ENCODE data around the gene CRYBB1.
A peak's percentile ranks its signal among the peaks of the same experiment; 100 is the strongest.

CRYBB1 gene

DNA sequence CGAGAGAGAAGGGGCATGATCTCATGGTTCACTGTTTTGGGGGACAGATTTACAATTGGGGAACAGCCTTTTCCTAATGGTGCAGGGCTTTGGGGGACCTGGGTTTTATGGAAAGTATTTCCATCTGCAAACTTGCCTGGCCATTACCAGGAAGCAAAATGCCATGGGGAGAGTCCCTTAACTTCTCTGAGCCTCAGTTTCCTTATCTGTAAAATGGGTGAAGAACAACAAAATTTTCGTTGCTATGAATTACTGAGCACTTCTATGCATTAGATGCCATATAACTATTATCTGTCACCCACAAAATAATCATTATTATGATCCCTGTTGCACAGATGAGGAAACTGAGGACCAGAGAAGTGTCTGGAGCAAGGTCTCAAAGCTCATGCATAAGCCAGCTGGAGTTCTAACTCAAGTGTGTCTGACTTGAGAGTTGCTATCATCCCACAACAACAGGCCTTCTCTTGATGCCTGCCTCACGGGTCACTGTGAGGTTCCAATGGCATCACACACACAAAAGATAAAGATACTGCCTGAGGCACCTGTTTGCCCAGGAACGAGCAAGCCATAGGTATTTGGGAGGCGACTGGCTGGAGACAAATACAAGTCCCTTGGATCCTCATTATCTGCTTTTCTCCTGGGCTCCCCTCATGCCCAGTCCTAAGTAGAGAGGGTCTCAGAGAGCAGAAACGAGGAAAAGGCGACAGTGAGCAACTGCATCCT, 43.7 kb downstream of the CRYBB1 start:
- DNase-seq, result no peak

- DNase-seq, result no peak
Measured at GRCh38 chr22:26573026-26573662, 44.7 kb downstream of the CRYBB1 start.

- DNase-seq, result no peak
Measured at GRCh38 chr22:26570864-26571525, 46.8 kb downstream of the CRYBB1 start.

DNA sequence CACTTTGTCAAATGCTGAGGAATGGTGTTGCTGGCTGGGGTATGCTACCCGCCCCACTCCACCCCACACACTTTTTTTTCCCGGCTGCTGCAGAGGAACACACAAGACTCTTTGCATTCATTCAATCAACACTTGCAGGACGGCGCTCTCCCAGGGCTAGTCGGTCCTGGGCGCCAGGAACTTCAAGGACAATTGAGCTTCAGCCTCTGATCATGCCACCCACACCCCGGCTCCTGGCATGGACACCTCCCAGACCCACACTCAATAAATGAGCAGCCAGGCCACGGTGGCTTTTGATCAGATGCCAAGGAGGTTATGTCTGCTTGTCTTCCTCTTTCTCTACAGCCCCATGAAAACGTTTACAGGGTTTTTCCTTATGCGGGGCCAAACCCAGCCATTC, 47.7 kb downstream of the CRYBB1 start:
- DNase-seq, result no peak

- DNase-seq, result no peak
Measured at GRCh38 chr22:26568207-26568706, 49.6 kb downstream of the CRYBB1 start.

DNA sequence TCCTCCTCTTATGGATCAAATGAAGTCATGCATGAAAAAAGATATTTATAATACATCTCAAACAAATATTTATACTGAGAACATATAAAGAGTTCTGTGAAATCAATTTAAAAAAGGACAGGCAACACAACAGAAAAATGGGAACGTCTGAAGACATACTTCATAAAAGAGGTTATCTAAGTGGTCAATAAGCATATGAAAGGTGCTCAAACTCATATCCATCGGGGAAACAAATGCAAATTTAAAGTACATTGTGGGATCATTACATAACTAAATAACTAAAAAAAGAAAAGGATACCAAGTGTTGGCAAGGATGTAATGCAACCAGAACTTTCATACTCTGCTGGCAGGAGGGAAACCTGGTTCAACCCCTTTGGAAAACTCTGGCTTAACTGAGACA, 50.2 kb downstream of the CRYBB1 start:
- no peak for DNase-seq

GRCh38 chr22:26566994-26567393, 50.8 kb downstream of the CRYBB1 start:
- DNase-seq, result no peak

DNA sequence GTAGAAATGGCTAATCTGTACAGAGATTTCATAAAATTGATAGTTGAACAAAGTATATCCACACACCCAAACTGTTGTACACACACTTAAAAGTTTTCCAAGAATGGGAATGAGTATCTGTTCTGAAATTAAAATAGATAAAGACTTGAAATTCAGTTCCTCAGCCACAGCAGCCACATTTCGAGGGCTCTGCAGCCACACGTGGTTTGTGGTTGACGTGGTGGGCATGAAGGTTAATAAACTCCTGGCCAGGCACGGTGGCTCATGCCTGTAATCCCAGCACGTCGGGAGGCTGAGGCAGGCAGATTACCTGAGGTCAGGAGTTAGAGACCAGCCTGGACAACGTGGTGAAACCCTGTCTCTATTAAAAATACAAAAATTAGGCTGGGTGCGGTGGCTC, 51.9 kb downstream of the CRYBB1 start:
- no peak for DNase-seq

GRCh38 chr22:26565181-26565580, 52.6 kb downstream of the CRYBB1 start:
- no peak for DNase-seq

GRCh38 chr22:26564672-26565071, 53.2 kb downstream of the CRYBB1 start:
- no peak for DNase-seq

DNA sequence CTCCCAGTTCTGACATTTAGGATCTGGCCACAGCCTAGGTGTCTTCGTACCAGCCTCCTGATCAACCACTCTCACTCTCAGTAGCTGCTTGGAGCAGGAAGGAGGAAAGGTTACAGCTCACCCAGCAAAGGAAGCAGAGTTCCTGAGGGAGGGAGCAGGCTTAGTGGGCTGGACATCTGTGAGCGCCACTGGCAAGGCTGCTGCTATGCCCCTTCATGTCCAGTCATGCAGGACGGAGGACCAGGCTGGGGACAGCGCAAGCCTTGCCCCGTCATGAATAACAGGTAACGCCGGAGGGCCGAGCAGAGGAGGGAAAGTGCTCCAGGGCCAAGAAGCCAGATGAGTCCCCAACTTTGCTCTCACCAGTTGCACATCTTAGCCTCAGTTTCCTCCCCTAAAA, 53.6 kb downstream of the CRYBB1 start:
- no peak for DNase-seq

- DNase-seq, result no peak
Measured at GRCh38 chr22:26563022-26563421, 54.8 kb downstream of the CRYBB1 start.

DNA sequence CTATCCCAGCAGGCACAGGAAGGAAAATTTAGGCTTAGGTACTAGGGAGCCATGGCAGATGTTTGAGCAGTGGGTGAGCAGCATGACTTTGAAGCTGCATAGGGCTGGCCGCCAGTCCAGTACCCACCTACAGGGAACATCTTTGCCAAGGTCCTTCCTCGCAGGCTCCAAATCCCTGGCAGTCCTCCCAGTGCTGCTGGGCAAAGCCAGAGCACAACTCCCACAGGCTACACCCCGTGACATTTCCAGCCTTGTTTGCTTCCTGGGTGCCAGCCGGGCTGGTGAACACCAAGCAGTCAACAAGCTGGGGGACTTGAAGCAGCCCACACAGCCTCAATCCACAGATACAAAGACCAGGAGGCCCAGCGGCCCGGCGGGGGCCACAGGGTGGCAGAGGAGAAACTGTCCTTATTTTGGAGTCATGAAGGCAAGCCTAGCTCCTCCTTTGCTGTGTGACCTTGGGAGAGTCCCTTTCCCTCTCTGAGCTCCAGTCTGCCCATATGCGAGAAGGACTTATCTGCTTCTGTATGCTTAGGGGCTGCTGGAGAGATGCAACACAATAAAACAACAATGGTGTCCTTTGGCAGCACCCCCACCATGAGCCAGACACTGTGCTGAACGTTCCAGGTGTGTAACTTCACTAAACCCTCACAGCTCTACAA, 55.9 kb downstream of the CRYBB1 start:
- no peak for DNase-seq

GRCh38 chr22:26559961-26560575, 57.8 kb downstream of the CRYBB1 start:
- no peak for DNase-seq

DNA sequence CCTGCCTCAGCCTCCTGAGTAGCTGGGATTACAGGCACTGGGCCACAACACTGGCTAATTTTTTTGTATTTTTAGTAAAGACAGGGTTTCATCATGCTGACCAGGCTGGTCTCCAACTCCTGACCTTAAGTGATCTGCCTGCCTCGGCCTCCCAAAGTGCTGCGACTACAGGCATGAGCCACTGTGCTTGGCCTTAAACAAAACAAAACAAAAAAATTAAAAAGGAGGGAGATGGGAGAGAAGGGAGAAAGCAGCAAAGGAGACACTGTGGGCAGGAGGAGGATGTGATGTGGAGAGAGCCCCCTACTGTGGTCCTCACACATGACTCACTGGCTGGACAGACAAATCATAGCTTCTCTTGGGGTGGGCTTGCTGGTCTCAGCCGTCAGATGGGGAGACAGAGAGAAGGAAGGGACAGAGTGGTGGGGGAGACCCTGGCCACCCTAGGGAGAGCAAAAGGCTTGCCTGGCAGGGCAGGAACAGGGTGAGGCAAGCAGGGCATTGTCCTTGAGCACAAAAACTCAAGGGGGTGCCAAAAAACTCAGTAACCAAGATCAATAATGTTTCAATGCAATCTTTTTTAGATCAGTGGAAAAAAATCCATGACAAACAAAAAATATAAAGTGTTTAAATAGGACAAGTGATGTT, 59.5 kb downstream of the CRYBB1 start:
- DNase-seq, result no peak

- no peak for DNase-seq
Measured at GRCh38 chr22:26556904-26557303, 60.9 kb downstream of the CRYBB1 start.

DNA sequence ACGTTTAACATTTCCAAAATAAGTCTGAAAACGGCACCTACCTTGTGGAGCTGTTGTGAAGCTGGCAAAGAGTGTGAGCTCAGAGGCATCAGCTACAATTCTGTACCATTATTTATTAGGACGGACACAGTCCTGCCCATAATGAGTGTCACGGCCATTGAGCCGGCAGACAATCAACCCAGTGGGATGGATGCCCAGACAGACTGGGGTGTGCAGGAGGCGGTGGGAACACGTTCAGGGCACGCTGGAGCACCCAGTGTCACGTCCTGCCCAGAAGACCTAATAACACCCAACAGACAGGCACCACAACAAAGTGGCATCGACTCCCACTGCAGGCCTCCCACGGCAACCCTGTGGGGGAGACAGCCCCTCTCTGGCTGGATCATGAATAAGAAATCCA, 62.3 kb downstream of the CRYBB1 start:
- DNase-seq, result no peak

GRCh38 chr22:26554956-26555355, 62.9 kb downstream of the CRYBB1 start:
- no peak for DNase-seq

GRCh38 chr22:26553056-26553752, 64.6 kb downstream of the CRYBB1 start:
- DNase-seq, result peak; percentile 69

DNA sequence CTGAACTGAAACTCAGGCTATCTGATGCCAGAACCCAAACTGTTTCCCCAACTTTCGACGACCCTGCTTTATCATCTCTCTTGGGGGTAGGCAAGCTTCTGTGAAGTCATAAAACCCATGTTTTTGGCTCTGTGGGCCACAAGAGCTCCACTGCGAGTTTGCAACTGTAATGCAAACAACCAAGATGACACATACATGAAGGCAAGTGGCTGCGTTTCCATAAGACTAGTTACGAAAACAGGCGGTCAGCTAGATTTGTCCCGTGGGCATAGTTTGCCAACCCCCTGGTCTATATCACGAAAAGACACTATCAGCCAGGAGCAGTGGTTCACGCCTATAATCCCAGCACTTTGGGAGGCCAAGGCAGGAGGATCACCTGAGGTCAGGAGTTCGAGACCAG, 65.4 kb downstream of the CRYBB1 start:
- no peak for DNase-seq

GRCh38 chr22:26551568-26551967, 66.3 kb downstream of the CRYBB1 start:
- DNase-seq, result no peak

DNA sequence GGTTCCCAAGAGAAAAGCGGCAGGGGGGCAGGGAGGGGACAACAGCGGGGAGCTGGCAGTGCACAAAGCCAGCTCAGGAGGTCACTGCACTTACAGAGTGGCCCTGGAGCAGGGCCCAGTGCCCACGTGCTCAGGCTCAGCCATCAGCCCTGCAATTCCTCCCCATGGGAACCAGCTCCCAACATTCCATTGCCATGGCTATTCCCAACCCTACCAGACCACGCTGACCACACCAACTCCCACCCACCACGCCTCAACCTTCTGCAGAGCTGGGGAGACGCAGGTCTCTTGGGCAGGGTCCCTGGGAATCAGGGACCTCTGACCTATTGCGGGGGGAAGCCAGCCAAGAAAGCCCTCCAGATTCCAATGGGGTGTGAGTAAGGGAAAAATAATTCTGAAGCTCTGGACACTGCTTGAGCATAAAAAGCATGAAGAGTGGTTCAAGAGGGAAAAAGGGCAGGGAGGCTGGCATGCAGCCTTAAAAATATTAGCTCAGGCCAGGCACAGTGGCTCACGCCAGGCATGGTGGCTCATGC, 67.3 kb downstream of the CRYBB1 start:
- no peak for DNase-seq

Data from NCI-H2171 (cell line).